HG03439 (cell line): Measurements from ENCODE around the gene ESPL1.
A peak's percentile ranks its signal among the peaks of the same experiment; 100 is the strongest.
"Not testable (repeated sequence)": the region's sequence is repeated elsewhere in the genome, so short reads cannot be mapped to it uniquely, and the experiment has no call there.

ENCODE experiments used
- ATAC-seq: cut with Tn5 transposase; IDR thresholded peaks from one replicate; pipeline ENCODE4 v1.9.1; 2021; ENCODE audit warnings: mild to moderate bottlenecking, moderate library complexity; ENCODE audit not compliant: unreplicated experiment

The ESPL1 gene

DNA sequence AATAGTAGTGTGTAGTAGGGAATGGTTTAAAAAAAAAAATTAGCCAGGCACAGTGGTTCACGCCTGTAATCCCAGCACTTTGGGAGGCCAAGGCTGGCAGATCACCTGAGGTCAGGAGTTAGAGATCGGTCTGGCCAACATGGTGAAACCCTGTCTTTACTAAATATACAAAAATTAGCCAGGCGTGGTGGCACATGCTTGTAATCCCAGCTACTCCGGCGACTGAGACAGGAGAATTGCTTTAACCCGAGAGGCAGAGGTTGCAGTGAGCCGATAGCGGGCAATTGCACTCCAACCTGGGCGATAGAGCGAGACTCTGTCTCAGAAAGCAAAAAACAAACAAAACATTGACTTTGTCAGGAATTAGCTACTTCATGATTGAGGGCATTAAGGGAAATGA is 29.0 kb downstream of the ESPL1 start:
- ATAC-seq = not testable (repeated sequence)

DNA sequence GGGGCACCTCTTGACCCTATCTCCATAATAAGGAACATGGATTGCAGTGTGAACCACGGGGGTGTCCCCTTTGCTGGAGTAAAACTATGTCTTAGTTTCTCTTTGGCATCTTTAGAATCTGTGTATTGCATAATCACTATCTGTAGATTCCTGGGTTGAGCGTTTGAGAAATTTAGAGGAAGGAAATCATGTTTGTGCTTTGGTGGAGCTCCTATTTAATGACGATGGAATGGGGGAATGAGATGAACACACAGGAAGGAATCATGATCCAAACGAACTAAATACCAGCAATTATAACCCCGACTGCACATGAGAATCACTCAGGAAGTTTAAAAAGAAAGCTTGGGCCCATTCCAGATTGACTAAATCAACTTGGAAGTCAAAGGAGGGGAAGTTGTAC is 30.1 kb downstream of the ESPL1 start:
- ATAC-seq = no peak

DNA sequence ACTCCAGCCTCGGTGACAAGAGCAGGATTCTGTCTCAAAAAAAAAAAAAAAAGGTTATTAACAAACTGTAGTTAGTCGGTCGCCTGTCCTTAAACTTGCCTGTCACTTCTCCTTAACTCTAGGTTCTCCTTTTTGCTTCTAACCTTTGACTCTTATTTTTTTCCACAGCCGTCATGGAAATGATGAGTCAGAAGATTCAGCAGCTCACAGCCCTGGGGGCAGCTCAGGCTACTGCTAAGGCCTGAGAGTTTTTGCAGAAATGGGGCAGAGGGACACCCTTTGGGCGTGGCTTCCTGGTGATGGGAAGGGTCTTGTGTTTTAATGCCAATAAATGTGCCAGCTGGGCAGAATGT is 31.0 kb downstream of the ESPL1 start:
- no peak for ATAC-seq

DNA sequence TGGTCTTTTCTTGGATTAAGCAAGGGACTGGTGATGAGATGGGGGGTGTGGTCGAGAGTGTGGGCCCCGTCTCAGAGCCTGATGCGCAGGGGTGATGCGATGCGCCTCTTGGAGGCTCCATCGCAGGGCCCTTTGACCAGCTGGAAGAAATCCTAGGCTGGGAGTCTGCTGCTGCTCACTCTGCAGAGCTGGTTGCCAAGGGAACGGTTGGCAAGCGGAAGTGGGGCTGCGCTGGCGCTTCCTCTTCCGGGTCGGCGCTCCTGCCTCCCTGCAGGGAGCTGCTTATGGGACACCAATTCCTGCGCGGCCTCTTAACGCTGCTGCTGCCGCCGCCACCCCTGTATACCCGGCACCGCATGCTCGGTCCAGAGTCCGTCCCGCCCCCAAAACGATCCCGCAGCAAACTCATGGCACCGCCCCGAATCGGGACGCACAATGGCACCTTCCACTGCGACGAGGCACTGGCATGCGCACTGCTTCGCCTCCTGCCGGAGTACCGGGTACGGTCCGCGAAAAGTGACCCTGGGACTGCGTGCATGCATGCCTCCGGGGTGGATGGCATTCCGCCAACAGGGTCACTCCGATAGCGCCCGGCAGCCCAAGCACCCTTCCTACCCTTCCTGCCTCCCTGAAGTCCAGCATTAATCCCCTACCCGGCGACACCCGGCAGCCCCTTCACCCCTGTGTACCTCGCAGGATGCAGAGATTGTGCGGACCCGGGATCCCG is 31.5 kb downstream of the ESPL1 start, which contains the start of gene MYG1:
Gene MYG1, plus strand, starts transcription at position 242 of the 727 bp plus-strand sequence. Its CDS starts 43 bp downstream, at position 285.
- peak; percentile 67 for ATAC-seq

DNA sequence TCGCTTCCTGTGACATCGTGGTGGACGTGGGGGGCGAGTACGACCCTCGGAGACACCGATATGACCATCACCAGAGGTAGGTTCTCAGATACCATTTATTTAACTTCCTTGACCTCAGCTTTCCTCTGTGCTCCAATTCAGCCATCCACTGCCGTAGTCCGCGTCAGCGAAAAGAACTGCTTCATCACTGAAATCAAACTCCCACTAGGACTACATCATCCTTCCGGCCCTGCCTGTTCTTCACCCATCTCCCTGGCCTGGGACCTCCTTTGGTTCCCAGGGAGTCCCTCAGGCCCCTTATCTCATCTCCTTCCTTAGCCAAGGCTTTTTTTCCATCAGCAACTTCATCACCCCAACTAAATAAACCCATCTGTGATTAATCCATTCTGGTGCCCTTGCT is 32.1 kb downstream of the ESPL1 start:
- ATAC-seq = no peak

DNA sequence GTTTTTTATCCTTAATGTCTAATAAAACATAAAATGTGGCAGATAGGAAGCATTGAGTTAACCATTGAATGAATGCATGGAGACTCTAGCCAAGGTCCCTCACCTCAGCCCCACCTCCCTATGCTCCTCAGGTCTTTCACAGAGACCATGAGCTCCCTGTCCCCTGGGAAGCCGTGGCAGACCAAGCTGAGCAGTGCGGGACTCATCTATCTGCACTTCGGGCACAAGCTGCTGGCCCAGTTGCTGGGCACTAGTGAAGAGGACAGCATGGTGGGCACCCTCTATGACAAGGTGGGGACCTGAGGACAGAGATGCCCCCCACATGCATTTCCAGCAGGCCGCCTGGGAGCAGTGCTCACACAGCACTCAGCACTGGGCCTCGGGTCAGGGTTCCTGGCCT is 34.8 kb downstream of the ESPL1 start:
- no peak for ATAC-seq

DNA sequence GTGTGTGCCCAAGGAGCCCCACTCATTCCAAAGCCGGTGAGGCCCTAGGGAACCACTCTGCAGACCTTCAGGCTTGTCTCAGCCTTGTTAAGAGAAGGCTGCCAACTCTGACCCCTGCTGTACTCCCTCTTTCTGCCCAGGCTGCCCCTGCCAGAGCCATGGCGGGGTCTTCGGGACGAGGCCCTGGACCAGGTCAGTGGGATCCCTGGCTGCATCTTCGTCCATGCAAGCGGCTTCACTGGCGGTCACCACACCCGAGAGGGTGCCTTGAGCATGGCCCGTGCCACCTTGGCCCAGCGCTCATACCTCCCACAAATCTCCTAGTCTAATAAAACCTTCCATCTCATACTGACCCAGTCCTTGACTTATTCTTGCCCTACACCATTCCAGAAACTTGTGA is 38.7 kb downstream of the ESPL1 start:
- no peak for ATAC-seq

- ATAC-seq = no peak
Observed at GRCh38 chr12:53308276-53308675, 40.2 kb downstream of the ESPL1 start.

GRCh38 chr12:53313996-53314395 is 45.9 kb downstream of the ESPL1 start:
- ATAC-seq = no peak

DNA sequence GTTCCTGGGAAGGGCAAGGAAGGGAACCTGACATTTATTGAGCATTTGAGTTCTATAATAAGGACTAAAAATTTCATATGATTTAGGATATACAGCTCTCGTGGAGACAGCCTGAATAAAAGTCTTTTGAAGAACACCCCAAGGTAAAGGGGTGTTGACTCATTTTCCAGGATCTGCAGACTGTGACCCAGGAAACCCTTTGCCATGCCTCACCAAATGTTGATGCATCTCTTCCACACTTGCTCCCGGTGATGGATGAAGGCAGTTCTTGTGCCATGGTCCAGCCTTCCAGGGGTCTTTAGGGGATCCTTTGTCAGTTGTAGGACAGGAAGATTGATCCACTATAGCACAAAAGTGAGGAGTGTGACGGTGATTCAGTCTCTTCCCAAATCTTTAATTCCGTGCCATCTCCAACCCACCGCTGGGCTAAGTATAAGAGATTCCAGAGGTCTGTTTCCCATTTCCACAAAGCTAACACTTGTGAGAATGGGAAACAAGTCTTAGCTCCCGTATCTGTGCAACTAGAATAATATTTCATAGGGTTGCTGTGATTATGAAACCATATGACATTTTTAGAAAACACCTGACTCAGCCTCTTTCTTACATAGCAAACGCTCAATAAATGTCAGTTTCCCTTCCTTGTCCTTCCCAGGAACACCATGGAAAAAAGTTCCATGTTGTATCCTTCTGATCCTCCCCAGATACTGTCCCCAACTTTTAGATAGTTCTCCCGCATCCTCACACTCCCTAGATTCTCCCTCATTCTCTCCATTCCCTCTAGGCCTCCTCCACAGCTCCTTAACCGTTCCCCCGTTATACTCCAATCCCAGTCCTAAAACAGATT is 52.5 kb downstream of the ESPL1 start:
- ATAC-seq = no peak

GRCh38 chr12:53324113-53324778 is 56.1 kb downstream of the ESPL1 start:
- peak; percentile 20 for ATAC-seq

- ATAC-seq = peak; percentile 57
Observed at GRCh38 chr12:53324779-53325510, 56.8 kb downstream of the ESPL1 start.

- no peak for ATAC-seq
Observed at GRCh38 chr12:53325511-53326061, 57.5 kb downstream of the ESPL1 start.

DNA sequence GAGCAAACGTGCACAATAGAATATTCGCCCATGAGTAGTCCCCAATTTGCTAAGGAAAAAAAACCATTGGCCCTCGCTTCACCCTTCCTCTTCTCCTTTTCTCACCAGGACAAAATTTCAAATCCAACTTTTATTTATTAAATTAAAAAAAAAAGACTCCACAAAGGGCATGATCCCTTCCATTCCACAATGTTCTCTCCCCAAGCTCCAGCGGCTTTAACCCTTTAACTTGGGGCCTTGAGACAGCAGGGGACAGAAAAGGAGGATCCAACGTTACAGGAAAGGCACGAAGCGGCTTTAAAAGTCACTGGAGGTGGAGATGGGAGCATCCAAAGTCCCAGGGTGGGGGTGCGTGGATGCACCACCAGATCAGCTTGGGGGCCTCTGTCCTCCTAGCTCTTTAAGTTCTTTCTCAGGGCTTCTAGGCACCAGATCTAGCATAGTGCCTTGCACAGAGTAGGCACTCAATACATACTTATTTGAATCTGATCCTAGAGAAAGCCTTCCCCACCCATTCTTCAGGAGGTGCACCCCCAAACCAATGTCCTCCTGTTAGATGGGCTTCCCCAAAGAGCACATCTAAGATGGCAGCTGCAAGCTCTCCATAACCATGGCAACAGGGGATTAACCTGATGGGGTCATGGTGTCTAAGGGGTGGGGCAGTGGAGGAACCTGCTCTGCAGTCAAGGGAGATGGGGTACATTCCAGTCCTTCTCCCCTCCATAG is 58.5 kb downstream of the ESPL1 start:
- no peak for ATAC-seq

GRCh38 chr12:53327435-53328042 is 59.4 kb downstream of the ESPL1 start:
- ATAC-seq = no peak

GRCh38 chr12:53328043-53328435 is 59.9 kb downstream of the ESPL1 start:
- no peak for ATAC-seq

- no peak for ATAC-seq
Observed at GRCh38 chr12:53330671-53331070, 62.6 kb downstream of the ESPL1 start.

GRCh38 chr12:53332339-53332738 is 64.2 kb downstream of the ESPL1 start:
- ATAC-seq = not testable (repeated sequence)

- no peak for ATAC-seq
Observed at GRCh38 chr12:53332744-53333143, 64.6 kb downstream of the ESPL1 start.

DNA sequence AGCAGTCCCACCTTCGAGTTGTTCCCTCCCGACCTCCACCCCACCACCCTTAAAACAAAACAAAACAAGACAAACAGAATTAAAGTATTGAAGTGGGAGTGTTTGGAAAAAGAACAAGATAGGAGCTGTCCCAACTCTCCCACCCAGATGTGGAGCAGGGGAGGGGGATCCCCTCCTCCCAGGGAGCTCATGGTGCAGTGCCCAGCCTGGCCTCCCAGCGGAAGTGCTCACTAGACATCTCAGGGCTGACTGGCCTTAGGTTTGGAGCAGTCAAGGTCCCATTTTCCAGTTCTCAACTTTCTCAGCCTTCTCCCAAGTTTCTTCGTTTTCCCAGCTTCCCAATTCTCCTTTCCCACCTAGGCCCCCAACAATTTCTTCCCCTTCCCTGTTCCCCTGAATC is 65.2 kb downstream of the ESPL1 start:
- no peak for ATAC-seq
